ENCODE results near the gene PGM5.

GRCh38 chr9:68470067-68470466, 113.7 kb downstream of the PGM5 start:
- TF ChIP-seq CTCF (IDR thresholded peaks at IDR 0.05; ENCODE audit: extremely low read depth in 1 of 2, insufficient read depth in 1 of 2, low read depth in 1 of 2, low read length in 2 of 2): no peak
- no peak for TF ChIP-seq EZH2 (IDR thresholded peaks at IDR 0.05; ENCODE audit: borderline replicate concordance, low read depth, low read length, severe bottlenecking)
- TF ChIP-seq POLR2A (IDR thresholded peaks at IDR 0.05; ENCODE audit: low read depth, low read length): no peak
- no peak for TF ChIP-seq POLR2AphosphoS5 (IDR thresholded peaks at IDR 0.05; ENCODE audit: insufficient read depth, low read depth, low read length)
- no peak for TF ChIP-seq MYC (IDR thresholded peaks at IDR 0.05; ENCODE audit: low read depth, low read length)
- no peak for TF ChIP-seq JUN (IDR thresholded peaks at IDR 0.05; ENCODE audit: borderline replicate concordance, insufficient read depth, insufficient read length, low read depth)
- TF ChIP-seq FOS (IDR thresholded peaks at IDR 0.05; ENCODE audit: borderline replicate concordance, insufficient read depth, low read length): no peak
